ENCODE results near the gene DOCK10. TPM values are rescaled to one million over a fixed set of nuclear protein-coding genes. Genes with fewer than 3 reads are reported as not detected.

Gene DOCK10
- total RNA-seq, 5 donors from 2014 or later (not counting 1 experiment from before 2014, with no cell fraction given) = 206 to 266 (median 235) TPM

GRCh38 chr2:224930124-224930523, 112.1 kb downstream of the DOCK10 start:
- POLR2A ChIA-PET = no interaction called here

GRCh38 chr2:224929512-224929911, 112.8 kb downstream of the DOCK10 start:
- Histone ChIP-seq H3K27me3 (replicated peaks in 1 of 2; ENCODE audit: control insufficient read depth in 2 of 2, extremely low read depth in 1 of 2, insufficient read depth in 2 of 2, low read length in 1 of 2) (no peaks in the 10 kb centered on the region), H3K27ac (ENCODE audit: low read length) (peak overlapping the region; percentile 91), H3K9me3 (no peaks in the 10 kb centered on the region), H3K4me3 (ENCODE audit: control insufficient read depth in 1 of 2, extremely low read depth in 1 of 2, low read length in 1 of 2) (no peak overlapping the region), H3K36me3 (ENCODE audit: control insufficient read depth in 2 of 2, extremely low read depth in 1 of 2, insufficient read depth in 1 of 2, low read length in 1 of 2) (peaks cover 0 to 31% of the 10 kb centered on the region in 2 donors), H3K4me1 (ENCODE audit: control insufficient read depth in 1 of 2, extremely low read depth in 1 of 2, insufficient read depth in 2 of 2, low read length in 2 of 2) (peaks cover 63 to 85% of the 10 kb centered on the region in 2 experiments)
- H3K27me3 Mint-ChIP-seq = no peaks in the 10 kb centered on the region
- 89% methylated on average over 2 of the region's 3 CpGs for WGBS (ENCODE audit: insufficient coverage)
- no peaks in the 10 kb centered on the region for H3K9me3 Mint-ChIP-seq
- DNase-seq (no peak), ATAC-seq (replicated peaks in 1 of 4) (no peak)
- POLR2A ChIA-PET = interaction anchor here in 1 of 2 donors (1.0 to 3.0 kb wide), 2 partner anchors 16 to 20 kb away, joined by 3 to 33 read pairs; no protein-coding TSS in a partner anchor
- peaks cover 50% of the 10 kb centered on the region for H3K36me3 Mint-ChIP-seq
- H3K27ac Mint-ChIP-seq = peak overlapping the region; percentile 90 to 94
- H3K4me1 Mint-ChIP-seq = peaks cover 99 to 100% (median 100%) of the 10 kb centered on the region in 3 donors
- peak overlapping the region in 2 of 3 donors; percentile 59 to 60 for H3K4me3 Mint-ChIP-seq
- CTCF ChIA-PET = no interaction called here

More at GRCh38 chr2:224930124-224930523, 112.1 kb downstream of the DOCK10 start:
- H3K4me1 Mint-ChIP-seq = peaks cover 99 to 100% (median 100%) of the 10 kb centered on the region in 3 donors
- Histone ChIP-seq H3K27ac (ENCODE audit: low read length) (peak overlapping the region; percentile 91), H3K4me3 (ENCODE audit: control insufficient read depth in 1 of 2, extremely low read depth in 1 of 2, low read length in 1 of 2) (no peak overlapping the region), H3K4me1 (ENCODE audit: control insufficient read depth in 1 of 2, extremely low read depth in 1 of 2, insufficient read depth in 2 of 2, low read length in 2 of 2) (peaks cover 63 to 89% of the 10 kb centered on the region in 2 experiments), H3K9me3 (no peaks in the 10 kb centered on the region), H3K27me3 (replicated peaks in 1 of 2; ENCODE audit: control insufficient read depth in 2 of 2, extremely low read depth in 1 of 2, insufficient read depth in 2 of 2, low read length in 1 of 2) (no peaks in the 10 kb centered on the region), H3K36me3 (ENCODE audit: control insufficient read depth in 2 of 2, extremely low read depth in 1 of 2, insufficient read depth in 1 of 2, low read length in 1 of 2) (peaks cover 0 to 31% of the 10 kb centered on the region in 2 donors)
- 0% methylated on average over 1 of the region's 5 CpGs for WGBS (ENCODE audit: insufficient coverage)
- CTCF ChIA-PET = interaction anchor here in 1 of 2 donors (1.4 kb wide), 1 partner anchor 71 kb away, joined by 6 read pairs; no protein-coding TSS in a partner anchor
- peak overlapping the region; percentile 90 to 94 for H3K27ac Mint-ChIP-seq
- H3K27me3 Mint-ChIP-seq = no peaks in the 10 kb centered on the region
- peak overlapping the region; percentile 55 to 60 (median 59) for H3K4me3 Mint-ChIP-seq
- peaks cover 54% of the 10 kb centered on the region for H3K36me3 Mint-ChIP-seq
- H3K9me3 Mint-ChIP-seq = no peaks in the 10 kb centered on the region
- ATAC-seq (replicated peaks in 1 of 4) (peak; percentile 24 to 46 (median 32)), DNase-seq (peak in 17 of 35 experiments; percentile 17 to 76 (median 33))

GRCh38 chr2:224927646-224928173, 114.6 kb downstream of the DOCK10 start:
- peak overlapping the region; percentile 91 for H3K27ac ChIP-seq (ENCODE audit: low read length)
- H3K27me3 ChIP-seq (replicated peaks in 1 of 2; ENCODE audit: control insufficient read depth in 2 of 2, extremely low read depth in 1 of 2, insufficient read depth in 2 of 2, low read length in 1 of 2) = no peaks in the 10 kb centered on the region
- DNase-seq (peak in 34 of 35 experiments; percentile 45 to 87 (median 72)), ATAC-seq (replicated peaks in 1 of 4) (peak; percentile 67 to 88 (median 74))
- H3K4me1 ChIP-seq (ENCODE audit: control insufficient read depth in 1 of 2, extremely low read depth in 1 of 2, insufficient read depth in 2 of 2, low read length in 2 of 2) = peaks cover 66 to 75% of the 10 kb centered on the region in 2 experiments
- no peaks in the 10 kb centered on the region for H3K9me3 ChIP-seq
- 8% methylated on average over 2 of the region's 7 CpGs for WGBS (ENCODE audit: insufficient coverage)
- H3K36me3 ChIP-seq (ENCODE audit: control insufficient read depth in 2 of 2, extremely low read depth in 1 of 2, insufficient read depth in 1 of 2, low read length in 1 of 2) = peaks cover 0 to 31% of the 10 kb centered on the region in 2 donors
- CTCF ChIA-PET = interaction anchor here (0.6 to 3.2 kb wide), 17 partner anchors 10 to 1913 kb away, joined by 3 to 16 read pairs (median 4); no protein-coding TSS in a partner anchor
- H3K9me3 Mint-ChIP-seq = no peaks in the 10 kb centered on the region
- H3K36me3 Mint-ChIP-seq = peaks cover 56% of the 10 kb centered on the region
- H3K4me3 Mint-ChIP-seq = peak overlapping the region; percentile 23 to 61 (median 60)
- H3K27ac Mint-ChIP-seq = peak overlapping the region; percentile 90 to 94
- POLR2A ChIA-PET = interaction anchor here (0.5 to 3.0 kb wide), 21 partner anchors 9 to 114 kb away, joined by 3 to 33 read pairs (median 3); partner anchors contain the start of gene DOCK10 (in 1 of the 2)
- no peak overlapping the region for H3K4me3 ChIP-seq (ENCODE audit: control insufficient read depth in 1 of 2, extremely low read depth in 1 of 2, low read length in 1 of 2)
- H3K4me1 Mint-ChIP-seq = peaks cover 99% of the 10 kb centered on the region in 3 donors
- H3K27me3 Mint-ChIP-seq = no peaks in the 10 kb centered on the region

- Histone ChIP-seq H3K36me3 (ENCODE audit: control insufficient read depth in 2 of 2, extremely low read depth in 1 of 2, insufficient read depth in 1 of 2, low read length in 1 of 2) (peaks cover 0 to 31% of the 10 kb centered on the region in 2 donors), H3K27ac (ENCODE audit: low read length) (peak overlapping the region; percentile 91), H3K9me3 (no peaks in the 10 kb centered on the region), H3K4me3 (ENCODE audit: control insufficient read depth in 1 of 2, extremely low read depth in 1 of 2, low read length in 1 of 2) (no peak overlapping the region), H3K27me3 (replicated peaks in 1 of 2; ENCODE audit: control insufficient read depth in 2 of 2, extremely low read depth in 1 of 2, insufficient read depth in 2 of 2, low read length in 1 of 2) (no peaks in the 10 kb centered on the region), H3K4me1 (ENCODE audit: control insufficient read depth in 1 of 2, extremely low read depth in 1 of 2, insufficient read depth in 2 of 2, low read length in 2 of 2) (peaks cover 67 to 68% of the 10 kb centered on the region in 2 experiments)
- H3K27ac Mint-ChIP-seq = peak overlapping the region; percentile 90 to 94
- ATAC-seq (replicated peaks in 1 of 4) = no peak
- H3K36me3 Mint-ChIP-seq = peaks cover 56% of the 10 kb centered on the region
- H3K27me3 Mint-ChIP-seq = no peaks in the 10 kb centered on the region
- no peaks in the 10 kb centered on the region for H3K9me3 Mint-ChIP-seq
- H3K4me3 Mint-ChIP-seq = peak overlapping the region; percentile 0 to 60 (median 23)
- POLR2A ChIA-PET = interaction anchor here (0.5 to 3.0 kb wide), 16 partner anchors 10 to 1909 kb away, joined by 3 to 33 read pairs (median 3); partner anchors contain the start of genes DOCK10 (in 1 of the 2) and RHBDD1 (in 1 of the 2)
- 55% methylated on average over 2 of the region's 2 CpGs for WGBS (ENCODE audit: insufficient coverage)
- H3K4me1 Mint-ChIP-seq = peaks cover 98 to 100% (median 99%) of the 10 kb centered on the region in 3 donors
- no peak for DNase-seq
- CTCF ChIA-PET = interaction anchor here (0.6 to 3.2 kb wide), 14 partner anchors 10 to 1914 kb away, joined by 3 to 16 read pairs (median 4); no protein-coding TSS in a partner anchor
These were observed 115.3 kb downstream of the DOCK10 start for GRCh38 chr2:224927011-224927410.

- peaks cover 55 to 62% of the 10 kb centered on the region in 2 experiments for H3K4me1 ChIP-seq (ENCODE audit: control insufficient read depth in 1 of 2, extremely low read depth in 1 of 2, insufficient read depth in 2 of 2, low read length in 2 of 2)
- H3K9me3 ChIP-seq = no peaks in the 10 kb centered on the region
- peaks cover 46% of the 10 kb centered on the region for H3K36me3 Mint-ChIP-seq
- ATAC-seq (replicated peaks in 1 of 4) (no peak), DNase-seq (no peak)
- H3K27me3 Mint-ChIP-seq = no peaks in the 10 kb centered on the region
- no peaks in the 10 kb centered on the region for H3K27me3 ChIP-seq (replicated peaks in 1 of 2; ENCODE audit: control insufficient read depth in 2 of 2, extremely low read depth in 1 of 2, insufficient read depth in 2 of 2, low read length in 1 of 2)
- H3K36me3 ChIP-seq (ENCODE audit: control insufficient read depth in 2 of 2, extremely low read depth in 1 of 2, insufficient read depth in 1 of 2, low read length in 1 of 2) = peaks cover 0 to 24% of the 10 kb centered on the region in 2 donors
- H3K4me1 Mint-ChIP-seq = peaks cover 86 to 93% (median 91%) of the 10 kb centered on the region in 3 donors
- no peaks in the 10 kb centered on the region for H3K9me3 Mint-ChIP-seq
- no peak overlapping the region for H3K4me3 ChIP-seq (ENCODE audit: control insufficient read depth in 1 of 2, extremely low read depth in 1 of 2, low read length in 1 of 2)
- POLR2A ChIA-PET = no interaction called here
- CTCF ChIA-PET = interaction anchor here (1.0 to 3.2 kb wide), 3 partner anchors 12 to 76 kb away, joined by 3 to 16 read pairs (median 4); no protein-coding TSS in a partner anchor
- peak overlapping the region; percentile 91 for H3K27ac ChIP-seq (ENCODE audit: low read length)
- peak overlapping the region; percentile 5 to 60 (median 22) for H3K4me3 Mint-ChIP-seq
- H3K27ac Mint-ChIP-seq = peak overlapping the region; percentile 90 to 94
These were observed 116.5 kb downstream of the DOCK10 start for GRCh38 chr2:224925810-224926100.

GRCh38 chr2:224925061-224925809, 117.0 kb downstream of the DOCK10 start:
- ATAC-seq (replicated peaks in 1 of 4) (no peak), DNase-seq (no peak)
- Histone ChIP-seq H3K27me3 (replicated peaks in 1 of 2; ENCODE audit: control insufficient read depth in 2 of 2, extremely low read depth in 1 of 2, insufficient read depth in 2 of 2, low read length in 1 of 2) (no peaks in the 10 kb centered on the region), H3K9me3 (no peaks in the 10 kb centered on the region), H3K36me3 (ENCODE audit: control insufficient read depth in 2 of 2, extremely low read depth in 1 of 2, insufficient read depth in 1 of 2, low read length in 1 of 2) (peaks cover 0 to 21% of the 10 kb centered on the region in 2 donors), H3K4me1 (ENCODE audit: control insufficient read depth in 1 of 2, extremely low read depth in 1 of 2, insufficient read depth in 2 of 2, low read length in 2 of 2) (peaks cover 51 to 58% of the 10 kb centered on the region in 2 experiments), H3K27ac (ENCODE audit: low read length) (peak overlapping the region; percentile 91), H3K4me3 (ENCODE audit: control insufficient read depth in 1 of 2, extremely low read depth in 1 of 2, low read length in 1 of 2) (no peak overlapping the region)
- Mint-ChIP-seq H3K4me3 (peak overlapping the region; percentile 5 to 60 (median 22)), H3K27ac (peak overlapping the region; percentile 90 to 94), H3K27me3 (no peaks in the 10 kb centered on the region), H3K4me1 (peaks cover 81 to 88% (median 86%) of the 10 kb centered on the region in 3 donors), H3K9me3 (no peaks in the 10 kb centered on the region), H3K36me3 (peaks cover 40% of the 10 kb centered on the region)
- POLR2A ChIA-PET = interaction anchor here in 1 of 2 donors (0.7 kb wide), 1 partner anchor 966 kb away, joined by 4 read pairs; no protein-coding TSS in a partner anchor
- CTCF ChIA-PET = interaction anchor here (0.7 to 1.0 kb wide), 3 partner anchors 12 to 59 kb away, joined by 3 to 4 read pairs (median 3); no protein-coding TSS in a partner anchor
- 50% methylated on average over 1 of the region's 3 CpGs for WGBS (ENCODE audit: insufficient coverage)
